Activated T-cell treated with anti-CD3 and anti-CD28 coated beads, Interleukin-2, amount 50 U/mL, for 24 hours (primary cell): Measurements from ENCODE around the gene GRID1.

Source experiments
- DNase-seq: peaks from one replicate; pipeline ENCODE4 v3.0.0-alpha.2; 2020
- H3K27ac Mint-ChIP-seq: 2 replicates; pipeline ENCODE4 v1.8.0; 2020; ENCODE audit warnings: mild to moderate bottlenecking, mixed read lengths
- H3K27me3 Mint-ChIP-seq: 2 replicates; pipeline ENCODE4 v1.8.0; 2020; ENCODE audit warnings: mixed read lengths
- H3K36me3 Mint-ChIP-seq: 2 replicates; pipeline ENCODE4 v1.8.0; 2020; ENCODE audit warnings: low read depth, mixed read lengths
- H3K4me1 Mint-ChIP-seq: 2 replicates; pipeline ENCODE4 v1.8.0; 2020; ENCODE audit warnings: low read depth, mixed read lengths
- H3K4me3 Mint-ChIP-seq: 2 replicates; pipeline ENCODE4 v1.8.0; 2020; ENCODE audit warnings: mild to moderate bottlenecking, moderate library complexity, mixed read lengths
- H3K9me3 Mint-ChIP-seq: 2 replicates; pipeline ENCODE4 v1.8.0; 2020; ENCODE audit warnings: mixed read lengths

The GRID1 gene

DNA sequence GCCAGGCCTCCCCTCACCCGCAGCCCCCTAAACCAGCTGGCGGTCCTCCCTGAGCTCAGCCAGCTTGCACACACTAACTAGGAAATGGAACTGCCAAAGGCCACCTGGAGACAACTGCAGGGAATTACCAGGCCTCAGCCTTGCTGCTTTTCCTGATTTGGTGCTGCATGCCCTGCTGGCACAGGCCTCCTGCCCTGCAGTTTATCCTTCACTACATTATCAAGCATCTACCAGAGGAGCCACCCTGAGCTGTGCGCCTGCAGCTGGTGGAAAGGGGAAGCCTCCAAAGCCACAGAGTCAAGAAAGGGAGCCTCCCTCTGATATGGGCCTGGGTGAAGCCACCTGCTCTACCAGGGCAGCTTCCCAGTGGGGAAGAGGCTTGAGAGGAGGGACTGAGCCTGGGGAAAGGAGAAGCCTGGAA is 139.8 kb downstream of the GRID1 start:
- no peaks in the 10 kb centered on the region for H3K9me3 Mint-ChIP-seq
- H3K4me1 Mint-ChIP-seq: no peaks in the 10 kb centered on the region
- no peaks in the 10 kb centered on the region for H3K27me3 Mint-ChIP-seq
- no peak overlapping the region for H3K27ac Mint-ChIP-seq
- DNase-seq: no peak
- no peak overlapping the region for H3K4me3 Mint-ChIP-seq
- H3K36me3 Mint-ChIP-seq: no peaks in the 10 kb centered on the region

DNA sequence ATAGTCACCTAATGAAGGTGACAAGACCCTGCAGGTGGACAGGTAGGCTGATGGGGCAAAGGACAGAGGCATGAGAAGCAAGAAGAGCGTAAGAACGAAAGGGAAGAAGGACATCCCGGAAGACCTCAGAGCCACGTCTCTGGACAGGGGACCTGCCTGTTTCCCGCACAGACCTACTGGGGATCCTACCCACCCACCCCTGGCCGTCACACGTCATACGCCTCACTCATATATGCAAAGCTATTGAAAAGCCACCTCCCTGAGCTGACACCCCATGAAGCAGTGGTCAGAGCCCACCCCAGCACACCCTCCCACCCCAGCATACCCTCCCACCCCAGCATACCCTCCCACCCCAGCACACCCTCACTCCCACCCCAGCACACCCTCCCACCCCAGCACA is 140.6 kb downstream of the GRID1 start:
- Mint-ChIP-seq H3K4me3 (no peak overlapping the region), H3K36me3 (no peaks in the 10 kb centered on the region), H3K27ac (no peak overlapping the region), H3K9me3 (no peaks in the 10 kb centered on the region), H3K27me3 (peaks cover 3% of the 10 kb centered on the region), H3K4me1 (no peaks in the 10 kb centered on the region)
- no peak for DNase-seq

DNA sequence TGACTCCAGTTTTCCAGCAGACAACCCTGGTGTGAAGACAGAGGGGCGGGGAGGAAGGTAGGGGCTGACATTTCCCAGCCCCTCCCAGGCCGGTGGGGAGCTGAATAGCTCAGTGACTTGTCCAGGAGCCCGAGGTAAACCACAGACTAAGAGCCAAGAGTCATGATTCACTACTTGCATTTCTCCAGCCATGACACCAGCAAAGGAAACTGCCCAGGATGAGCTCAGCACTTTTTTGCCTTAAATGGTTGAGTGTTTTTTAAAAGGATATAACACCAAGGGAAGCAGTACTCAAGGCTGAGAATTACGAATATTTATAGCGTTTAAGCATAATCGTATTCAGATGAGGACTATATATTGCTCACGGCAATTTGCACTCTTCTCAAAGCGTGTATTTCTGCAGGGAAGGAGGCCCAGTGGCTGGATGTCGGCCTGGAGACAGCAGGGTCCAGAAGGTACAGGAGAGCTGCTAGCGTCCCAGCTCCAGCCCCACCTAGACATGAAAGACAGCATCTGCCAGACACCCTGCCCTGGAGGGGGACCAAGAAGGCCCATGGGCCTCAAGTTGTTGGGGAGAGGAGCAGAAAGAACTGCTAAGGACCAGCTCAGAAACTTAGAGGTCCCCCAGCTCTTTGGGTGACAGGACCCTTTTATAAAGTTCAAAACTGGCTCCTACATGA is 141.4 kb downstream of the GRID1 start:
- Mint-ChIP-seq H3K9me3 (no peaks in the 10 kb centered on the region), H3K36me3 (no peaks in the 10 kb centered on the region), H3K27ac (no peak overlapping the region), H3K4me3 (no peak overlapping the region), H3K27me3 (peaks cover 3% of the 10 kb centered on the region), H3K4me1 (no peaks in the 10 kb centered on the region)
- no peak for DNase-seq

DNA sequence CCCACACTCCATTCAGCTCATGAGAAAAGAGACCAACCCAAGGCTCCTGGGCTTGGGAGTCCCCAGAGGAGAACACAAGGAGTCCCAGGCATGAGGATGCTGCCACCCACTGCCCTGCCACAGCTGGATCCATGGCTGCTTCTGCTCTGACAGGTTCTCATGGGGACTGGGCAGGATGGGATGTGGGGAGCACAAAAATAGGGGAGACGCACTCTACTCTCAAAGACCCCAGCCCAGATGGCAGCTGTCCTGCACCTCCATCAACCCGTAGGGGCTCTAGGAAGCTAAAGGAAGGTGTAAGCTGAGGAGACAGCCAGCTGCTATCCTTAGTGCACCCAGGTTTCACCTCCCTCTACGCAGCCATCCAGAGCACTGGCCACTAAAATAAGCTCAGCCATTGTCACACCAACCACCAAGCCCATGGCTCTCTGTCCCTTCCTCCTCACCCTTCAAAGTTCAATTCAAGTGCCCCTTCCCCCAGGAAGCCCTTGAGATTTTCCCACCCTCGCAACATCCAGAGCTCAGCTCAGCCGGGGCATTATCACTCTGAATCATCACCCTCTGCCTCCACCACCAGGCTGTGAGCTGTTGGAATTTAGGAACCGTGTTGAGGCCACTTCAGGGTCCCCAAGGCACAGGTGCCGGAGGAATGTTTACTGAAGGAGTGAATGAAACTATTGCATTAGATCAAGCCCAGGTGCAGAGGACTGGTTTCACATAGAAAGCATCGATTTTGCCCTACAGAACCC is 142.1 kb downstream of the GRID1 start:
- Mint-ChIP-seq H3K27ac (no peak overlapping the region), H3K27me3 (peaks cover 3% of the 10 kb centered on the region), H3K4me1 (no peaks in the 10 kb centered on the region), H3K4me3 (no peak overlapping the region), H3K36me3 (no peaks in the 10 kb centered on the region), H3K9me3 (no peaks in the 10 kb centered on the region)
- DNase-seq: no peak

DNA sequence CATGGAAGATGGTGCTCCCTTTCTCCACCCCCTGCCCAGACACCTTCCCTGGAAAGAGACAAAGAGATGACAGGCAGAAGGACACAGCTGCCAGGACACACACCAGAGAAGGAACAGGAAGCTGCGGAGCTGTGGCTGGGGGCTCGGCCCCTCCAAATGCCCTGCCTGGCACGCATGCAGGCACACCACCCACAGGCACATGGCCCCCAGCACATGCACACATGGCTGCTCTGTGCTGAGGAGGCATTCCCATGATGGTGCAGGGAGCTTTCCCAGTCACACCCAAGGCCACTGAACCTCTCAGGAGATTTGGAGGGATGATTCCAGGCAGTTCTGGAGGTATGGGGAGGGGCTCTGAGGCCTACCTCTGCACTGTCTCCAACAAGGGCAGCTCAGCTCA is 143.3 kb downstream of the GRID1 start:
- H3K4me3 Mint-ChIP-seq: no peak overlapping the region
- no peaks in the 10 kb centered on the region for H3K9me3 Mint-ChIP-seq
- H3K27ac Mint-ChIP-seq: no peak overlapping the region
- H3K4me1 Mint-ChIP-seq: no peaks in the 10 kb centered on the region
- H3K36me3 Mint-ChIP-seq: no peaks in the 10 kb centered on the region
- DNase-seq: no peak
- peaks cover 3% of the 10 kb centered on the region for H3K27me3 Mint-ChIP-seq

DNA sequence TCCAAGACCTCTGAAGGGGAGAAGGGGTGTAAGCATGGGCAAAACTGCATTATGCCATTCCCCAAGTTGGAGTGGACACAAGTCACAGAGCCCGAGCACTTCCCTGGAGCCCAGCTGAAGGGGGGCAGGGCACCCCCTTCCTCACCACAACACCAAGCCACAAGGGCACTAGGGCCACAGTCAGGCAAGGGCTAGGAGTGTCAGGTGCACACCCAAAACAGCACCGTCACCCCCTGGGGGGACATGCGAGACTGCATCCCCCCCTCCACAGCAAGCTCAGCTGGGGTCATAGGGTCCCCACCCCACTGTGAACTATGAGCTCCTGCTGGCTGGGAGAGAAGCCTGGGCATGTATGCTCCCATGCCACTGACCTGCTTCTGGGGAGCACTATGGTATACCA is 143.9 kb downstream of the GRID1 start:
- peaks cover 3% of the 10 kb centered on the region for H3K27me3 Mint-ChIP-seq
- DNase-seq: no peak
- H3K4me1 Mint-ChIP-seq: no peaks in the 10 kb centered on the region
- H3K4me3 Mint-ChIP-seq: no peak overlapping the region
- no peaks in the 10 kb centered on the region for H3K9me3 Mint-ChIP-seq
- no peaks in the 10 kb centered on the region for H3K36me3 Mint-ChIP-seq
- no peak overlapping the region for H3K27ac Mint-ChIP-seq

DNA sequence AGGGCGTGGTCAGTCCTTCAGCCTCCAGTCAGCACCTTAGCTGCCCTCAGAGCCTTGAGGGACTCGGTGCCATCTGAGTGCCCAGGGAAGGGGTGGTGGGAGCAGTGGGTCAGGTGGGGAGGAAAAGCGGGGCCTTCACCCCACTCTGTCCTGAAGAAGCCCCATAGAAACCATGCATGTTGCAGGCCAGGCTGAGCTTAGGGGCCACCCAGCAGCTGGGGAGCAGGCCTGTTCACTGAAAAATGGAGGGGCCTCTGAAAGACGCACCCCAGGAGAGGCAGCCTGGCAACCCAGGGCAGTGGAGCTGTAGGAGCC is 144.3 kb downstream of the GRID1 start:
- no peak overlapping the region for H3K27ac Mint-ChIP-seq
- peaks cover 3% of the 10 kb centered on the region for H3K27me3 Mint-ChIP-seq
- no peaks in the 10 kb centered on the region for H3K9me3 Mint-ChIP-seq
- DNase-seq: no peak
- H3K36me3 Mint-ChIP-seq: no peaks in the 10 kb centered on the region
- no peaks in the 10 kb centered on the region for H3K4me1 Mint-ChIP-seq
- no peak overlapping the region for H3K4me3 Mint-ChIP-seq

DNA sequence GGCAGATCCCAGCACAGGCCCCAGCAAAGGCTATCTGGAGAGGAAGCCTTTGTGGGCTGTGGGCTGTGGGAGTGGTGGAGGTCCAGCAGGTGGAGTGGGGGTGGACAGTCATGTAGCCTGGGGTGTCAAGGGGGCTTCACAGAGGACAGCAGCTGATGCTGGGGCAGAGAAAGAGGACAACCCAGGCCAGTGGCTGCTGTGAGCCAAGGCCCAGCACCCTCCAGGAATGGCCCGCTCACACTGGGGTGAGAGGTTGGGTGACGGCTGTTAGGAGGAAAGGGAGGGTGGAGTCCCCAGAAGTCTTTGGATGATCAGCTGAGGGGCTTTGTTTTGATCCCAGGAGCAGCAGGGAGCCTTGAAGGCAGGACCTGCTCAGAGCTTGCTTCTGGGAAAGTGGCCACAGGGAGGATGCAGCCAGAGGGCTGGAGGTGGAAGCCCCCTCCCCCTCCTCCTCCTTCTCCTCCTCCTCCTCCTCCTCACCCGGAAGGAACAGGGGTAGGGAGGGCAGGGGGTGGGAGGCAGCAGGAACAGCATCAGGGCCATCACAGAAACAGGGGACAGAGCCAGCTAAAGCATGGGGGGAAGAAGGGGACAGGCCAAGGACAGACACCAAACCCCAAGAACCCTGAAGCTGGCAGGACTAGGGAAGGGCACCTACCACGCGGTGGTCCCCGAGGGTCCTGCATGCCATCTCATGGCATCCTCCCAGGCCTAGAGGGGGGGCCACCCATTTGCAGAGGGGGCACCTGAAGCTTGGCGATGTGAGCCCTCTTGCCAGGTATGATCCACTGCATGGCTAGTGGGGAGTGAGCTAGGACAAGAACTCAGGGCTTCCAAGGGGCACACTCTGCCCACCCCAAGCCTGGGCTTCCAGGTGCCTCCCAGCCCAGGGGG is 144.9 kb downstream of the GRID1 start:
- DNase-seq: no peak
- Mint-ChIP-seq H3K9me3 (no peaks in the 10 kb centered on the region), H3K36me3 (no peaks in the 10 kb centered on the region), H3K27me3 (peaks cover 3% of the 10 kb centered on the region), H3K4me1 (no peaks in the 10 kb centered on the region), H3K27ac (no peak overlapping the region), H3K4me3 (no peak overlapping the region)

DNA sequence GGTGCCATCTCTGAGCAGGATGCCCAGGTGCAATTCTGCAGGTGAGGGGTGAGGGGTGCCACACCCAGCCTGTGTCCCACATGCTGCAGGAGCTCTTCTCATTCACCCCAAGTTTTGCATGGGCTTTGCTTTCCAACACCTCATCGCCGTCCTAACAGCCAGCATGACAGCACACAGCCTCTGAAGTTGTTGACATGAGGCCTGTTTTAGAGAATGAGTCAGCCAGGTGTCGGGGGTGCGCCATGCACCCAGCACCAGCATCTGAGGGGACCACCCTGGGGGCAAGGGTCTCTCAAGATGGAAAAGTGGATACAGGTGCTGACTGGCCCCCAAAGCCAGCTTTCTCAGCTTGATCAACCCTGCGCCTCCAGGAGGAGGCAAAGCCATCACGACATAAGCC is 146.0 kb downstream of the GRID1 start:
- Mint-ChIP-seq H3K4me1 (no peaks in the 10 kb centered on the region), H3K27ac (no peak overlapping the region), H3K27me3 (peaks cover 3% of the 10 kb centered on the region), H3K36me3 (no peaks in the 10 kb centered on the region), H3K9me3 (no peaks in the 10 kb centered on the region), H3K4me3 (no peak overlapping the region)
- DNase-seq: no peak

DNA sequence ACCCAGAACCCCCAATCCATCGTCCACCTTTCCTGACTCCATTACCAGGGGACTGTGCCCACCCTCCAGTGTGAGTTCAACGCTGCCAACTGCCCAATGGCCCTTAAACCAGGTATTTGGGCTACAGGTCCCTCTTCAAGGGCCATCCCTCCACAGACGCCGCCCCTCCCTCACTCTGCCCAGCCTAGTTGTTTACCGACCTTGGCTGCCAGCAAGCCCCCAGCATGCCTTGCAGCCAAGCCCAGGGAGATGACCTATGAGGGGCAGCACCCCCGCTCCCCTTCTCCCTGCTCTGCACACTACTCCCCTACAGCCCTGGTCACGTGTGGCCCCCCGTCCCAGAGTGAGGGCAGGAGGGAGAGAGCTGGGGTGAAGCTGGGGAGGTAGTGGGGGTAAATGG is 147.3 kb downstream of the GRID1 start:
- Mint-ChIP-seq H3K27me3 (peaks cover 3% of the 10 kb centered on the region), H3K9me3 (no peaks in the 10 kb centered on the region), H3K36me3 (no peaks in the 10 kb centered on the region), H3K27ac (no peak overlapping the region), H3K4me1 (no peaks in the 10 kb centered on the region), H3K4me3 (no peak overlapping the region)
- DNase-seq: no peak

DNA sequence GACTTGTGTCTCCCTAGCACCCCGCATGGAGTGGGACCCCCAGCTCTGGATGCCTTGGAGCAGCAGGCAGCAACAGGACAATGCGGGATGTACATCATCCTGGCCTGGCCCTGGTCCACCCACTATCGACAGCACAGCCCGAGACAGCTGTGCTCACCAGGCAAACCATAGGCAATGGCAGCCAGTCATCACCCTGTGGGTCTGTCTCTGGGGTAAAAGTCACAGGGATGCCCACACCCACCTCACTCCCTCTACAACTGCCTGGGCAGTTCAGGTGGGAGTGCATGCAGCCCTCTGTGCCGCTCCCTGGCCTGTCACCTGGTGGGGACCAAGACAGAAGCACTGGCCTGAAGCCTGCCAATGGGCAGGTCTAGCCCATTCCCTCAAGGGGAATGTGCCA is 147.8 kb downstream of the GRID1 start:
- H3K27ac Mint-ChIP-seq: no peak overlapping the region
- no peaks in the 10 kb centered on the region for H3K36me3 Mint-ChIP-seq
- no peak for DNase-seq
- H3K4me3 Mint-ChIP-seq: no peak overlapping the region
- H3K4me1 Mint-ChIP-seq: no peaks in the 10 kb centered on the region
- no peaks in the 10 kb centered on the region for H3K9me3 Mint-ChIP-seq
- peaks cover 3% of the 10 kb centered on the region for H3K27me3 Mint-ChIP-seq

DNA sequence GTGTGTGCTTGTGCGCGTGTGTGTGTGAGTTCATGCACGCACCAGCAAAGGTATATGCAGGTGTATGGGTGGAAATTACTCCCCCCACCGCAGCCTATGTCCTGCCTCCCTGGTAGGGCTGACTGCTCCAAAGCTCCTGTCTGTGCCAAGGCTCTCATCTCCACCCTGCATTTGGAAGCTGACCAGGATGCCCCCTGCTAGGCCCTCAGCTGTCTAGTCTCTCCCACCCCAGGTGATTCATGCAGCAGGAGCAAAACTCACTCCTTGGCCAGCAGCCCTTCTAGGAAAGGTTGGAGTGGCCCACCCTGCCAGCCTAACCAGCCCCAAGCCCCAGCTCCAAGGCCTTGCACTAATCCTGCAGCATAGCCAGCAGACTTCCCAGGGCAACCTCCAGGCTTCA is 148.4 kb downstream of the GRID1 start:
- no peak overlapping the region for H3K27ac Mint-ChIP-seq
- H3K4me3 Mint-ChIP-seq: no peak overlapping the region
- DNase-seq: no peak
- peaks cover 3% of the 10 kb centered on the region for H3K27me3 Mint-ChIP-seq
- H3K4me1 Mint-ChIP-seq: no peaks in the 10 kb centered on the region
- no peaks in the 10 kb centered on the region for H3K9me3 Mint-ChIP-seq
- H3K36me3 Mint-ChIP-seq: no peaks in the 10 kb centered on the region

DNA sequence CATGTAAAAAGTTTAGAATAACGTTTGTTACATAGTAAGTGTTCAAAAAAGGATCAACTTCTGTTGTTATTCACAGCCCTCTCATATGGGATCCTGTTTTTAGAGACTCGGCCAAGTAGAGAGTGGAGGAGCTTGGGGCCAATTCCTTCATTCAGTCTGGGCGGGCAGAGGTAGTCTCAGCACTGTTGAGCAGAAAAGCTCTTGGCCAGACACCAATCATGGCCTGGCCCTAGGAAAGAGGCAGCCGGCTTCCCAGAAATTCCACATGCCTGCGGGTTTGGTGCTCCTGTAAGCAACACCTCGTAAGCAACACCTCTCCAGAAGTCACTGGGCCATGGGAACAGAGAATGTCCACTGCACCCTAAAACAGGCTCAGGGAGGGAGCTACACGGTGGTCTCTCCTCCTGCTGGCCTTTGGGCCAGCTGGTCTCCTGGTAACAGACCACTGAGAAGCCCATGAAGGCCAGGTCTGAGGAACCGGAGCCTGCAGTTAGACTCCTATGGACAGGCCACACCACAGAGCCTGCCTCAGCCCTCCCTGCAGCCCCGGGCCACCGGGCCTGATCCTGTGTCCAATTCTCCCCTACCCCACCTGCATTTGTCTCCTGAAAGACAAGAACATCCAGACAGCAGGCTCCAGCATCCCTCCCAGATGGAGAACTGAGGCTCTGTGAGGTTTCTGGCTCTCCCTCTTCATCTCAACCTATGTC is 149.1 kb downstream of the GRID1 start:
- H3K36me3 Mint-ChIP-seq: no peaks in the 10 kb centered on the region
- H3K27ac Mint-ChIP-seq: no peak overlapping the region
- no peaks in the 10 kb centered on the region for H3K9me3 Mint-ChIP-seq
- no peaks in the 10 kb centered on the region for H3K4me1 Mint-ChIP-seq
- peaks cover 3% of the 10 kb centered on the region for H3K27me3 Mint-ChIP-seq
- no peak for DNase-seq
- H3K4me3 Mint-ChIP-seq: no peak overlapping the region

DNA sequence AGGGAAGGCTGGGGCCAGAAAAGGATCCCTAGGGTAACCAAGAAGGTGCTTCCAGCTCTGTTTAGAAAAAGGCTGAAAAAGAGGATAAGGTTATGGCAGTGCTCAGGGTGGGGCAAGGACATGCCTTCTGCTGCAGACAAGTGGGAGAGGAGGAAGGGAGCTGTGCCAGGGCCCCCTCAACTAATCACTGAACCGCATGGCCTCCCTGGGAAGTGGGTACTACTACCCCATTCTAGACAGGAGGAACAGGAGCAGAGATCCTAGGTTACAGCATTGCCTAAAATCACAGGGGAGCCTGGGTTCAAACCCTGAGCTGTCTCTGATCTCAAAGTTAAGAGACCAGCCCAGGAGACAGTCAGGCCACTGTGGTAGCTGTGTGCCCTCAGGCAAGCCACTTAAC is 149.7 kb downstream of the GRID1 start:
- H3K27ac Mint-ChIP-seq: no peak overlapping the region
- H3K9me3 Mint-ChIP-seq: no peaks in the 10 kb centered on the region
- peaks cover 3% of the 10 kb centered on the region for H3K27me3 Mint-ChIP-seq
- no peaks in the 10 kb centered on the region for H3K36me3 Mint-ChIP-seq
- H3K4me1 Mint-ChIP-seq: no peaks in the 10 kb centered on the region
- H3K4me3 Mint-ChIP-seq: no peak overlapping the region
- no peak for DNase-seq
